ENCODE measurements around the gene TEX53. TPM values are rescaled to one million over a fixed set of nuclear protein-coding genes. Genes with fewer than 3 reads are reported as not detected.

TEX53 gene
- polyA plus RNA-seq, 3 donors = not detected

DNA sequence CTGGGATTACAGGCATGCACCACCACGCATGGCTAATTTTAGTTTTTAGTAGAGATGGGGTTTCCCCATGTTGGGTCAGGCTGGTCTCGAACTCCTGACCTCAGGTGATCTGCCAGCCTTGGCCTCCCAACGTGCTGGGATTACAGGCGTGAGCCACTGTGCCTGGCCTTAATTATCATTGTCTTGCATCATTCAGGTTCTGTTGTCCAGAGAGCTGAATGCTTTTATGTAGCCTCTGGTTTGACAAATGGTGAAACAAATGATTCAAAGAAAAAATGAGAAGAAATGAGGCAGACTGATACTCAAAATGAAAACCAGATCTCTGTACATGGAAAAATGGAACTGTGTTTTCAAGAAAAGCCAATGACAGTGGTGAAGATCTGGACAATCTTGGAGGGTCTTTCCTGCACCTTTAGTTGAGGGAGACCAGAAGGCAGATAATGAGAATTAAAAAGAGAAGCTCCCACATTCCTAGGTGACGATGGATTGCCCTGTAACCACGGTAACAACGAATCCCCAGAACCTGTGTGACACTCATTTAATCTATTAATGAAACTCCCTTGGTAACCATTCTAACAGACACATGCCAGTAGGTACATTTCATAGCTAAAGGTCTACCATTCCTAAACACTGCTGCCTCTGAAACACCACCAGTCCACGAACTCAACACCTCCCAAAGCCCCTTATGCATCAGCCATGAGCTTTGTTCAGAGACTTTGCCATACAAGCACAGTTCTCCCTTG is 22.8 kb upstream of the TEX53 start:
- DNase-seq (ENCODE audit: low read depth in 3 of 3, low spot score in 2 of 3) = no peak

DNA sequence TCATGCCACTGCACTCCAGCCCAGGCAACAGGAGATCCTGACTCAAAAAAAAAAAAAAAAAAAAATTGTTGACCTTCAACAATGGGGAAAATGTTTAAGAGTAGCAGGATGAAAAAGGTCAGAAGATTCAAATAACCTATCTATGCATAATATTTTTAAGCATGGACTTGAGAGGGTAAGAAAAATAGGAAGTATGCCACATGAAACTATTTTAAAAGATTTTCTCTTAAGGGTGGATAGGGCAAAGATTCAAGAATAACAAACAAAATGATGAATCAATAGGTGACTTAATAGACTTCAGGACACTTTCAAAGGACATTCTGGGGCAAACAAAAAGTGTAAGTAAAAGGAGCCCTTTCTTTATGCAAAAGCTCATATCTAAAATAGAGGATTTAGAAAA is 21.2 kb upstream of the TEX53 start:
- DNase-seq (ENCODE audit: low read depth in 3 of 3, low spot score in 2 of 3) = no peak

GRCh38 chr9:114678130-114678529 is 20.5 kb upstream of the TEX53 start:
- no peak for DNase-seq (ENCODE audit: low read depth in 3 of 3, low spot score in 2 of 3)

DNA sequence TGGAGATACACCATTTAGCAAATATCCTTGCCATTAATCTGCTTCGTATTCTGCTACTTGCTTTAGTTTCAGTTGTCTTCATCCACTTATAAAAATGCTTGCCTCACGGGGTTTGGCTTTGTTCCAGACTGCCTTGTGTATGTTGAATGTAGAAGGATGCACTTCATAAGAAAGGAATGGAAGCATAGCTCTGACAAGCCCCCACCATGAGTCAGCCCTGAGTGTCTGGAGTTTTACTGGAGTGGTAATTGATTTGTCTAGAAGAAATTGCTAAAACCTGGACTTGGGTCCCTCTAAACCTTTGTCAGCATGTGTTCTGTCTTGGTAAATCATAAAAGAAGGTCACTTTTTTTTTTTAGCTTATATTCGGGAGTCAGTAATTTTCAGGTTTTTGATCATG is 19.8 kb upstream of the TEX53 start:
- peak in 2 of 3 donors; percentile 29 to 34 for DNase-seq (ENCODE audit: low read depth in 3 of 3, low spot score in 2 of 3)

GRCh38 chr9:114676901-114677300 is 19.3 kb upstream of the TEX53 start:
- DNase-seq (ENCODE audit: low read depth in 3 of 3, low spot score in 2 of 3) = no peak

DNA sequence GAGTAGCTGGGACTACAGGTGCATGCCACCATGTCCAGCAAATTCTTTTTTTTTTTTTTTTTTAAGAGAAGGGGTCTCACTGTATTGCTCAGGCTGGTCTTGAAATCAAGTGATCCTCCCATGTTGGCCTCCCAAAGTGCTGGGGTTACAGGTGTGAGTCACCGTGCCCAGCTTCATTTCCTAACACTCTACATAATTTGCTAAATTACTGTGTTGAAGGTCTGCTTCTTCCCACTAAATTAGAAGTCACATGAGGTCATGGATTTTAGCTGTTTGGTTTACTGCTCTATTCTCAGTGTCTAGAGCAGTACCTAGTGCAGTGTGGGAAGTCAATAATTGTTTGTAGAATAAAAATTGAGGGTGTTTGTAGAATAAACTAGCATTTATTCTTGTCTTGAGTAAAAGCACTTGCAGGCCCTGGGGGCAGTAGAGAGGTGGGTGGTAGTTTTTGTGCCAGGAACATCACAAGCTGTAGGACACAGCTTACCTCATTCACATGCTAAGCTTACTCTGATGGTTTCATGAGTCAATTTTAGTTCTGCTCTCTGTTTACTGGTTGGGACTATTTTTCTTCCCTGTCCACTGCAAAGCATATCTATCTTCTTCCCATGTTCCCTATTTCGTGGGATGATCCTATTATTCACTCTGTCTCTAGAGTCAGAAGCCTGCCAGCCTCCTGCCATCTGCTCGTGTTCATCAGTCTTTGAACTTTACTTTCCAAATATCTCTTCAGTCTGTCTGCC is 17.4 kb upstream of the TEX53 start:
- DNase-seq (ENCODE audit: low read depth in 3 of 3, low spot score in 2 of 3) = no peak

DNA sequence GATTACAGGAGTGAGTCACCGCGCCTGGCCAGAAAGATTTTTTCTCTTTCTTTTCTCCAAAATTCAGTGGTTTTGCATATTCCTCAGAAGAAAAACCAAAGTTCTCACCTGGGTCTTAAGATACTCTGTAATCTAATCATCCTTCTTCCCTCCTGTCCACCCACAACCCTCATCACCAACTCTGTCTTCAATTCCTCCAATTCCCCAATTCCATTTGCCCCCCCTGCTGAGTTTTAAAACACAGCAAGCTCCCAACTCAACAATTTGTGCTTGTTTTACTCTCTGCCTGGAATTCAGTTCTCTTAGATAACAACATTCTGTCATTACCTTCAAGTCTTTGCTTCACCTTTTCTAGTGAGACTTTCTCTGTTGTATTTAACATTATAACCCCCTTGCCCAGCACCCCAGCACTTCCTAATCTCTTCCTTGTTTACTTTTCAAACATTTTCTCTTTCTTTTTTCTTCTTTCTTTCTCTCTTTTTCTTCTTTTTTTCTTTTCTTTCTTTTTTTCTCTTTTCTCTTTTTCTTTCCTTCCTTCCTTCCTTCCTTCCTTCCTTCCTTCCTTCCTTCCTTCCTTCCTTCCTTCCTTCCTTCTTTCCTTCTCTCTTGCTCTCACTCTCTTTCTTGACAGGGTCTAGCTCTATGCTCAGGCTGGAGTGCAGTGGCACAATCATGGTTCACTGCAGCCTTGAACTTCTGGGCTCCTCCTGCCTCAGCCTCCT is 16.6 kb upstream of the TEX53 start:
- no peak for DNase-seq (ENCODE audit: low read depth in 3 of 3, low spot score in 2 of 3)

- no peak for DNase-seq (ENCODE audit: low read depth in 3 of 3, low spot score in 2 of 3)
Observed at GRCh38 chr9:114671605-114672004, 14.0 kb upstream of the TEX53 start.

DNA sequence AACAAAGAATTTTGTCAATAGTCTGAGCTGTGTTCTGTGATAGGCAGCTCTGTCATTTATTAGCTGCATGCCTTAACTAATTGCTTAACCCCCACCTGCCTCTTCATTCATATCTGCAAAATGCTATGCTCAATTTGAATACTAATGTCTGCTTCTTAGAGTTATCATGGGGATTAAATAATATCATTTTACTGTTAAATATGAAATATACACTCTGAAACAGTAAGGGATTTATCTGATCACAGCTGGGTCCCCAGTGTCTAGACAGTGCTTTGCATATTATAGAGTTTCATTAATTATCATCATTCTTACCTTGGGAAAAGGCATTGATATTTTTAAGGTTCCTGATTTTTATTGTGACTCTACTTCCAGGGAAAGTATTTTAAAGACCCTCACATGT is 12.4 kb upstream of the TEX53 start:
- DNase-seq (ENCODE audit: low read depth in 3 of 3, low spot score in 2 of 3) = no peak

DNA sequence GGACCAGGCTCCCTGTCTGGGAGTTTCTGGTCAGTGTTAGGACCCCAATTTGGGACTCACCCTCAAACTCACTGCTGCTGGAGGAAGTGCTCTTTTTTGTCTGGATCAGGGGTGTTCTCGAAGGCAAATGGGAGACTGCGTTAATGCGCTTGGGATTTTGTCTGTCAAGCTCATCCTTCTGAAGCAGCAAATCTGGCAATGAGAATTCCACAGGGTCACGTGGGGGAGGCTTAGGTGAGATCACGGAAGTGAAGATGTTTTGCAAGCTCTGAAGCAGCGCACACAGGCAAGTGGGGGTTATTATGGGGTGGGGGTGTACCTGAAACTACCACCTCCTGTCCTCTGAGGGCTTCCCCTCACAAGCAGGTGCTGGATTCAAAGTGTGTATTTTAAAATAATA is 10.5 kb upstream of the TEX53 start:
- DNase-seq (ENCODE audit: low read depth in 3 of 3, low spot score in 2 of 3) = no peak

DNA sequence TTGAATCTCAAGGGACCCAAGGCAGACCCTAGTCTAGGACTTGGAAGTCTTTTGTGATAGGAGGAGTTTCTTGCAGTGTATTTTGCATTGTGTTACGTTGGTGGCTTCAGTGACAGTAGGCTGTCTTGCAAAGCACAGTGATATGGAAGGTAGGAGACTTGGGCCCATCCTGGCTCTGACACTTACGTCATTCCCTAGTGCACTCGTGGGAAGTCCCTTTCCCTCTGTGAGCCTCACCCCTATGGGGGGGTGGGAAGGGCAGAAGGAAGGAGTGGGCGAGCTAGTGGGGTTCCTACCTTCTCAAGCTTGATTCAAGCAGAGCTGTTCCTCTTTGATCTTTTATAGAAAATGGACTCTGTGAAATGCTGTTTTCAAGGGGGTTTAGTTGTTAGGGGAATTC is 9.2 kb upstream of the TEX53 start:
- no peak for DNase-seq (ENCODE audit: low read depth in 3 of 3, low spot score in 2 of 3)

DNA sequence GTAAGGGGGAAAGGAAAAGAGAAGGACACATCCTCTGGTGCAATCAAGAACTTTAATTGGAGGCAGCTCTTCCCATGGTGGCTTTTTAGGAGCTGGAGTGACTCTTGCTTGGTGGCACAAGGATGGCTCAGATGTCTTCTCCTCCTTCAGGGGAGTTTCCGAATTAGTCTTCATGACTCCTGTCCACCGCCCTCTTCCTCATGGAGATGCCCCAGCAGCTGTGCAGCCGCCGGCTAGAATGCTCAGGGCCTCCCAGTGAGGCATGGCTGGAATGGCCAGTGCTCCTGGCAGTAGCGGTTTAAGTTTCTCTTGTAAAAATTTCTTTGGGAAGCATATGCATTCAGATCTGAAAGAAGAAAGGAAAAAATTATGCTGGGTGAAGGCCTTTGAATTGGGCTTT is 8.8 kb upstream of the TEX53 start:
- no peak for DNase-seq (ENCODE audit: low read depth in 3 of 3, low spot score in 2 of 3)

DNA sequence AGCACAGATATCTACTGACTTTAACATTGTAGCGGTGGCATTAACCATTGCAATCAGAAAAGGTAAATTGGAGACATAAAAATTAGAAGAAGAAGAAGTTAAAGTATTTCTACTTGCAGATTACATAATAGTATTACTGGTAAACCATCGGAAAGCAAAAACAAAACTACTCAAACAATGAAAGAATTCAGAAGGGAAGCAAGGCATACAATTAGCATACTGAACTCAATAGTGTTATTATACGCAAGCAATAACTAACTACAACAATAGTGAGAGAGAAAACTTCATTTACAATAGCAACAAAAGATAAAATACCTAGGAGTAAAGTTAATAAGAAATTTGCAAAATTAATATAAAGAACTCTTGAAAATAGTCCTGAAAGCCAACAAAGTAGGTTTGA is 6.6 kb upstream of the TEX53 start:
- DNase-seq (ENCODE audit: low read depth in 3 of 3, low spot score in 2 of 3) = no peak

DNA sequence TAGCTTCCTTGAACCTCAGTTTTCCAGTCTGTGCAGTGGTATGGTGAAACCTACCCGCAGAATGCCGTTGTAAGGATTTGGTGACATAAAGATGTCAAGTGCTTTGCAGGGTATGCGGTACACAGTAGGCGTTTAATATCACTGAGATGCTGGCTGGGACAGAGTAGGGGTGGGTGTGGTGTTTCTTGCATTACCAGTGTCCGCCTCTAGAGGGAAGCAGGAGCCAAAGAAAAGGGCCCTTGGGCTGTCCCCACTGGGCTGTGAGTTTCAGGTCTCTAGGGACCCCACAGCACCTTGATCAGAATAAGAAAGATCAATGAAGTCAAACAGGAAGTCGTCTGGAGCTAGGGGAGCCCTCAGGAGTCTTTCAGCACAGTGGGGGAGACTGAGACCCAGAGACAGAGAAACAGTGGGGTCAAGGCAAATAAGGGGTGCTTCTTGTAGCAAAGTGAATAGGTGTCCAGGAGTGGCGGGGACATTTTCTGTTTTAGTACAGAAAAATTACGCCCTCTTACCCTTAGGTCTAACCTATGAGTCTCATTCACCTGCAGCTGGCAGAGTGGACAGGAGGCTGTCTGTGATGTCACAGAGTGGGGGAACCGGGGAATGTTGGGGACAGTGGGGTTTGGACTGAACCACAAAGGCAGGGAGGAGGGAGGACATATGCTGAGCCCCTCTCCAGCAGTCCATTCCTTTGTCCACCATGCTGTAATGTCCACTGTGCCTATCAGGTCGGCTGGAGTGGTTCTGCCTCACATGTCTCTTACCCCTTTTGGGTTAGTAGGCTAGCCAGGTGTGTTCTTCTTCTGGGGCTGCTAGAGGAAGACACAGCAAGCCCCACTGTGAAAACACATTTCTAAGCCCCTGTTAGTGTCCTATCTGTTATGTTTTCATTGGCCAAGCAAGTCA is 4.7 kb upstream of the TEX53 start:
- DNase-seq (ENCODE audit: low read depth in 3 of 3, low spot score in 2 of 3) = no peak

- DNase-seq (ENCODE audit: low read depth in 3 of 3, low spot score in 2 of 3) = no peak
Observed at GRCh38 chr9:114656301-114656700, 1.3 kb downstream of the TEX53 start.

GRCh38 chr9:114655689-114656088 is 1.9 kb downstream of the TEX53 start:
- DNase-seq (ENCODE audit: low read depth in 3 of 3, low spot score in 2 of 3) = no peak

DNA sequence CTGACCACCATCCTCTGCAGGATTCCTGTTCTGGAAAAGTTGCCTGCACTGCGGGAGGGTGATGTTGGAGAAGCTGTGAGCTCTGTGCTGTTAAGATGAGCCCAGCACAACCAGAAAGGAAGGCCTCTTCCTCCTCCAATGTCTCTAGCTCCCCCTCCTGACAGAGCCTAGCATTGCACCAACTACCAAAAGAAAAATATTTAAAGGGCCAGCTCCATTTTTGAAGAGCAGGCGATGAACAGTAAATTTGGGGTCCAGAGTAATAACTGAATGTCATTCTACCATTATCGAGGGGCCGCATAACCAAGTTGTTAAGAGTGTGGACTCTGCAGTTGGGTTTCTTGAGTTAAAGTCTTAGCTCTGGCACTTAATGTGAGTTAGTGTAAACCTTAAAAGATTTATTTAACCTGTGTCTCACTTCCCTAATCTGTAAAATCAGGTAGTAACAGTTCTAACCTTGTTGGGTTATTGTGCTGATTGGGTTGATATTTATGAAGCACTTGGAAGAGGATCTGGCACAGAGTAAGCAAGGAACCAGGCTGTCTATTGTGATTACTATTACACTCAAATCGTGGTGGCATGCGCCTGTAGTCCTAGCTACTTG is 3.9 kb downstream of the TEX53 start:
- DNase-seq (ENCODE audit: low read depth in 3 of 3, low spot score in 2 of 3) = peak; percentile 47 to 64 (median 57)

DNA sequence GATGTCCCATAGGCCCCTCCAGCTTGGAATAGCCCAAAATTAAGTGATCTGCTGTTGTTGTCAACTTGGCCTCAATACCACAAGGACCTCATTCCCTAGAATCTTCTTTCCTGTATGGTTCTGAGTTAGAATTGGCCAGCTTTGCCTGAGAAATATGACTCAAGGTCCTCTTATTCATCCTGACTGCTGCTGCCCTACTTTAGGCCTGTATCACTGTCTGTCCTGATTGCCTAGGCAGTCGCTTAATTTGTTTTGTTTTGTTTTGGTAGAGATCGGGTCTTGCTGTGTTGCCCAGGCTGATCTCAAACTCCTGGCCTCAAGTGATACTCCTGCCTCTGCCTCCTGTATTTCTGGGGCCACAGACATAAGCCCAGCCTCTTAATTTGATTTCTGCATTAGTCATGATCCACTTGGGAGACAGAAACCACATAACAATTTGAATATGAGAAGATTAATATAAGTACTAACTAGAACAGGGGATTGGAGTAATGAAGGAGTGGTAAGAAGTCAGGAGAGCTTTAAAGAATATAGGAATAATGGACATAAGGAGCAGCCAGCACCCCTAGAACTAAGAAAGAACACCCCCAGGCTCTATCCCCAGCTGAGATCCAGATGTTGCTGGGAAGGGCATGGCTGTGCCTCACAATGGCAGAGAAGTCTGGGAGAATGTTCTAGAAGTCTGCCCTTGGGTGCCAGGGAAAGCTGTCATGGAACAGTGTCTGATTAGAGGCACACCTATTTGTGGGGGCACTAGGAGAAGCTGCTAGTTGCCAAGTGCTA is 4.6 kb downstream of the TEX53 start:
- no peak for DNase-seq (ENCODE audit: low read depth in 3 of 3, low spot score in 2 of 3)

DNA sequence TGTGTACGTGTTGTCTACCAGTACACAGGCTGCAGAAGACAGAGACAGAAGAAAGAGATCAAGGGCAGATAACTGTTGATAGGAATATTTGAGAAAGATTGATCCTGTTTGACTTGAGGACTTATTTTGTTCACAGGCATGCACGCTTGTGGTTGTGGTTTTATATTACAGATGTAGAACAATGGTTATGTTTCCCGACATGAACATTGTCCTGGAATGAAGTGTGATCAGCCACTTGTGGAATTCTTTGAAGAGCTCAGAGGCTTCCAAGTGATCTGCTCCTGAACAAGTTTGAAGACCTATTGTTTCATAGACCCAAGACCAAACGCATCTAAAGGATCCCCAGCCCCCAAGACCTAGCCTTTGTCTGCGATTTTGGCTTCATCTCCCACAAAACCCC is 13.7 kb downstream of the TEX53 start:
- DNase-seq (ENCODE audit: low read depth in 3 of 3, low spot score in 2 of 3) = no peak

- DNase-seq (ENCODE audit: low read depth in 3 of 3, low spot score in 2 of 3) = no peak
Observed at GRCh38 chr9:114643001-114643400, 14.6 kb downstream of the TEX53 start.

All from right renal cortex interstitium (tissue), 3 donors.